Smooth muscle cell of bladder (primary cell): Measurements from ENCODE around the gene SLC25A51. TPM values are rescaled to one million over a fixed set of nuclear protein-coding genes. Genes with fewer than 3 reads are reported as not detected.

Source experiments
- total RNA-seq: library from RNA; depleted of rRNA; stranded (reverse); fragments of >200 nt; gene quantifications from 2 replicates; pipeline ENCODE4 v1.2.3, GENCODE V29; 2014

Gene SLC25A51
- total RNA-seq, result 79.5 and 79.9 TPM in 2 replicates

GRCh38 chr9:37903647-37904444 lies at the start of gene SLC25A51:
Gene SLC25A51 (minus strand): TSS chr9:37904127. CDS start chr9:37888550, 15,577 bp downstream.

Other genes with a start within 250 kb of the SLC25A51 start
- 2.9 and 3.4 TPM in 2 replicates for gene TRMT10B, start 150.3 kb downstream of the SLC25A51 start, total RNA-seq
- gene EXOSC3, start 119.1 kb downstream of the SLC25A51 start, total RNA-seq, result 27.6 and 39.4 TPM in 2 replicates
- gene DCAF10, start 103.3 kb downstream of the SLC25A51 start, total RNA-seq, result 13.8 and 21.2 TPM in 2 replicates
- gene SHB, start 165.1 kb upstream of the SLC25A51 start, total RNA-seq, result 9.7 and 14.2 TPM in 2 replicates